ENCODE measurements around the gene GLRX. TPM values are rescaled to one million over a fixed set of nuclear protein-coding genes. Genes with fewer than 3 reads are reported as not detected.

The GLRX gene
- total RNA-seq, 2 experiments from 2014 or later: 28.4 to 32.6 TPM

DNA sequence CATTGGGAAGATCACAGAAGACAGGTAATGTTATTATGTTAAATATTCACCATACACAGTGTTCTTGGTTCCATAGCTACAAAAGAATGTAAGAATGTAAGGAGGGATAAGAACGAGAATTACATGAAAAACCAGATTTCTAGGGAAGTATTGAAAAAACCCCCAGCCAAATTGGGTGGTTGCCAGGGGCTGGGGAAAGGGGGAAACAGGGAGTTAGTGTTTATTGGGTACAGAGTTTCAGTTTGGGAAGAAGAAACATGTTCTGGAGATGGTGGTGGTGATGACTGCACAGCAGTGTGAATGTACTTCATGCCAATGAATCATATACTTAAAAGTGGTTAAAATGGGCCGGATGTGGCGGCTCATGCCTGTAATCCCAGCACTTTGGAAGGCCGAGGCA lies 40.3 kb downstream of the GLRX start:
- no peak overlapping the region for H3K4me3 Mint-ChIP-seq
- H3K4me1 Mint-ChIP-seq (ENCODE audit: low read depth): peaks cover 8% of the 10 kb centered on the region
- H3K36me3 Mint-ChIP-seq (ENCODE audit: low read depth): no peaks in the 10 kb centered on the region
- ATAC-seq (no peak), DNase-seq (no peak)
- CTCF ChIA-PET: interaction anchor here (1.0 to 15.6 kb wide), 37 partner anchors 9 to 559 kb away, joined by 3 to 628 read pairs (median 10); partner anchors contain the start of genes ELL2, GLRX, RFESD and RHOBTB3
- TF ChIP-seq, protein P1, sequence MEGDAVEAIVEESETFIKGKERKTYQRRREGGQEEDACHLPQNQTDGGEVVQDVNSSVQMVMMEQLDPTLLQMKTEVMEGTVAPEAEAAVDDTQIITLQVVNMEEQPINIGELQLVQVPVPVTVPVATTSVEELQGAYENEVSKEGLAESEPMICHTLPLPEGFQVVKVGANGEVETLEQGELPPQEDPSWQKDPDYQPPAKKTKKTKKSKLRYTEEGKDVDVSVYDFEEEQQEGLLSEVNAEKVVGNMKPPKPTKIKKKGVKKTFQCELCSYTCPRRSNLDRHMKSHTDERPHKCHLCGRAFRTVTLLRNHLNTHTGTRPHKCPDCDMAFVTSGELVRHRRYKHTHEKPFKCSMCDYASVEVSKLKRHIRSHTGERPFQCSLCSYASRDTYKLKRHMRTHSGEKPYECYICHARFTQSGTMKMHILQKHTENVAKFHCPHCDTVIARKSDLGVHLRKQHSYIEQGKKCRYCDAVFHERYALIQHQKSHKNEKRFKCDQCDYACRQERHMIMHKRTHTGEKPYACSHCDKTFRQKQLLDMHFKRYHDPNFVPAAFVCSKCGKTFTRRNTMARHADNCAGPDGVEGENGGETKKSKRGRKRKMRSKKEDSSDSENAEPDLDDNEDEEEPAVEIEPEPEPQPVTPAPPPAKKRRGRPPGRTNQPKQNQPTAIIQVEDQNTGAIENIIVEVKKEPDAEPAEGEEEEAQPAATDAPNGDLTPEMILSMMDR (IDR thresholded peaks at IDR 0.05): no peak
- no peaks in the 10 kb centered on the region for H3K9me3 Mint-ChIP-seq
- peaks cover 2% of the 10 kb centered on the region for H3K27me3 Mint-ChIP-seq
- POLR2A ChIA-PET: interaction anchor here (1.1 to 1.7 kb wide), 3 partner anchors 38 to 138 kb away, joined by 3 to 6 read pairs (median 3); no protein-coding TSS in a partner anchor
- H3K27ac Mint-ChIP-seq: no peak overlapping the region
- intact Hi-C loops (cut with micrococcal nuclease): loop anchor here (5.0 to 10.0 kb wide), 2 partner anchors 120 to 553 kb away; no protein-coding TSS in a partner anchor

DNA sequence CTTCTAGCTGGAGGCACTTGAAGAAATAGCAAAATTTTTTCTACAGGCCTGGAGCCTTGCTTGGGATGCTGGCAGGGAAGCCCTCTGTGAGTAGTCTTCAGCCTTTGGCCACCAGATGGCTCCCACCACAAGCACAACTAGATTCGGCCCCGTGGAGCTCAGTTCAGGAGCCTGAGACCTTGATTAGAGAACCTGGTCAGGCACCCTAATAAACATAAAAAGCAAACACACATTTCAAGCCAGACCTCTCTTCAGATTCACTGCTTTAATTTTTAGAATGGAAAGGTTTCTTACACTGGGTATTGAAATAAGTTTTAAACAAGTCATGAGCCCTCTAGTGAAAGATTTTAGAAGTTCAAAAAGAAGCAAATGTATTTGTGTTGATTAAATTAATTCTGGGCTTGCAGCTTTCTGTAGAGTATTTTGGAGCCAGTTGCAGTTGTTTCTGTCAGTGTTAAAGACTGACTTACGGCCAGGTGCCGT lies 41.4 kb downstream of the GLRX start:
- CTCF ChIA-PET: interaction anchor here (0.7 to 15.6 kb wide), 69 partner anchors 10 to 560 kb away, joined by 3 to 628 read pairs (median 7); partner anchors contain the start of genes ELL2, GLRX, RFESD and RHOBTB3
- peak overlapping the region; percentile 71 for H3K27ac Mint-ChIP-seq
- POLR2A ChIA-PET: interaction anchor here (0.8 to 1.7 kb wide), 3 partner anchors 42 to 137 kb away, joined by 3 to 6 read pairs (median 3); no protein-coding TSS in a partner anchor
- ATAC-seq (peak; percentile 98), DNase-seq (peak; percentile 86)
- TF ChIP-seq, protein P1 (IDR thresholded peaks at IDR 0.05): peak; percentile 99
- peaks cover 7% of the 10 kb centered on the region for H3K4me1 Mint-ChIP-seq (ENCODE audit: low read depth)
- no peaks in the 10 kb centered on the region for H3K9me3 Mint-ChIP-seq
- peak overlapping the region; percentile 38 for H3K4me3 Mint-ChIP-seq
- no peaks in the 10 kb centered on the region for H3K36me3 Mint-ChIP-seq (ENCODE audit: low read depth)
- intact Hi-C loops (cut with micrococcal nuclease): loop anchor here (1.0 to 10.0 kb wide), 3 partner anchors 66 to 554 kb away; no protein-coding TSS in a partner anchor
- H3K27me3 Mint-ChIP-seq: peaks cover 2% of the 10 kb centered on the region

DNA sequence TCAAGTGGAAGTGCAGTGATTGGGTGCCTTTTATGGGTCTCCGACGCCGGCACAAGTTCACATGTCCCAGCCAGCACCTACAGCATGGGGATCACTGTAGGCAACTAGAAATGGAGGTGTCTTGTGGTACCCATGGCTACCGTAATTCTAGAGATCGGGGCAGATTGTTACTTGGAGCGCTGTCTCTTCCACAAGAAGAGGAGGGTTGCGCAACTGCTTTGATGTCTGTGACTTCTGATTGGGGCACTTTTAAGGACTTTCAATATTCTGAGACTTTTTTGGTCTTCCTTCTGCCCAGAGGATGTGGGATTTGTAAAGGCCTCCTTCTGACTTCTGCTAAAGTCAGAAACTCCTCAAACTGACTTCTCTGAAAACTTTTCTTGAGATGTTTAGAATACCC lies 41.9 kb downstream of the GLRX start:
- Mint-ChIP-seq H3K4me1 (ENCODE audit: low read depth) (peaks cover 3% of the 10 kb centered on the region), H3K27me3 (peaks cover 2% of the 10 kb centered on the region), H3K36me3 (ENCODE audit: low read depth) (no peaks in the 10 kb centered on the region), H3K27ac (no peak overlapping the region), H3K4me3 (no peak overlapping the region), H3K9me3 (no peaks in the 10 kb centered on the region)
- TF ChIP-seq, protein P1 (IDR thresholded peaks at IDR 0.05): no peak
- intact Hi-C loops (cut with micrococcal nuclease): loop anchor here (5.0 to 10.0 kb wide), 2 partner anchors 118 to 554 kb away; no protein-coding TSS in a partner anchor
- ATAC-seq (no peak), DNase-seq (no peak)
- POLR2A ChIA-PET: interaction anchor here (1.7 kb wide), 1 partner anchor 136 kb away, joined by 6 read pairs; no protein-coding TSS in a partner anchor
- CTCF ChIA-PET: interaction anchor here (0.7 to 15.6 kb wide), 56 partner anchors 11 to 556 kb away, joined by 3 to 628 read pairs (median 8); partner anchors contain the start of genes GLRX, RFESD and RHOBTB3

DNA sequence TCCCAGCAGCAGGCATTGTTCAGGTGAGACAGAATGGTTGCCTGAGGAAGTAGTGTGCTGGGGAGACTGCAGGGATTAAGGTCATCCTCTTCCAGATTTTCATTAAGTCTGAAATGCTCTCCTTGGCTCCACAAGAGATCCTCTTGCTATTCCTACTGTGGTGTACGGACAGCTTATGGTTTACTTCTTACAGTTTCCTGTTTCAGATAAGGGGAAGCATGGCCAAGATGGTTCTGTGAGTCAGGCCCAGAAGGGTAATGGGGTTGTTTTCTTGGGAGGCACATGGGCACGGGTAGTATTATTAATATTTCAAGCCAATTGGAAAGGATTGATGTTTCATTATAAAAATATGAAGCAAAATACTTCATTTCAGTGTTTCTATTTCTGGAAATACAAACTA lies 42.9 kb downstream of the GLRX start:
- Mint-ChIP-seq H3K4me1 (ENCODE audit: low read depth) (peaks cover 3% of the 10 kb centered on the region), H3K27me3 (peaks cover 2% of the 10 kb centered on the region), H3K9me3 (no peaks in the 10 kb centered on the region), H3K4me3 (no peak overlapping the region), H3K27ac (no peak overlapping the region), H3K36me3 (ENCODE audit: low read depth) (no peaks in the 10 kb centered on the region)
- ATAC-seq (no peak), DNase-seq (no peak)
- POLR2A ChIA-PET: interaction anchor here (1.1 kb wide), 1 partner anchor 64 kb away, joined by 3 read pairs; no protein-coding TSS in a partner anchor
- CTCF ChIA-PET: interaction anchor here (3.2 to 15.6 kb wide), 2 partner anchors 17 to 66 kb away, joined by 22 to 628 read pairs; no protein-coding TSS in a partner anchor
- TF ChIP-seq, protein P1 (IDR thresholded peaks at IDR 0.05): no peak
- intact Hi-C loops (cut with micrococcal nuclease): loop anchor here (5.0 to 10.0 kb wide), 2 partner anchors 117 to 555 kb away; no protein-coding TSS in a partner anchor
